GM12892 (cell line): ENCODE measurements around the gene CDKN1B.
A peak's percentile ranks its signal among the peaks of the same experiment; 100 is the strongest.
"Not testable (repeated sequence)": the region's sequence is repeated elsewhere in the genome, so short reads cannot be mapped to it uniquely, and the experiment has no call there.

Source experiments
- DNase-seq: peaks from one replicate; pipeline ENCODE4 v3.0.0; 2011; ENCODE audit not compliant: insufficient read length
- FAIRE-seq: peaks from 2 replicates; lab custom pipeline; 2011; peaks lifted over from hg19 to GRCh38; lab: Jason Lieb, UNC
- POLR2A ChIP-seq: IDR thresholded peaks from 2 replicates; pipeline ENCODE4 v1.6.1; 2011; ENCODE audit warnings: low read depth, low read length, control low read depth
- POLR2AphosphoS5 ChIP-seq: IDR thresholded peaks from 2 replicates; pipeline ENCODE4 v1.6.1; 2011; ENCODE audit warnings: low read depth, low read length, control low read depth
- TAF1 ChIP-seq: IDR thresholded peaks from 2 replicates; pipeline ENCODE4 v1.6.1; 2011; ENCODE audit warnings: low read depth, mild to moderate bottlenecking, control low read depth, low read length, borderline replicate concordance

Gene CDKN1B

GRCh38 chr12:12725956-12726554 is 8.9 kb downstream of the CDKN1B start:
- DNase-seq = no peak
- TF ChIP-seq POLR2A (peak; percentile 66; the same call in 1 of the 2 replicates), POLR2AphosphoS5 (no peak; the same call in 1 of the 2 replicates), TAF1 (0 out of 2 replicates have a peak, but pooled peaks have one; percentile 54)
- FAIRE-seq = no peak

- TF ChIP-seq TAF1 (no peak), POLR2AphosphoS5 (no peak), POLR2A (no peak)
- FAIRE-seq = peak; percentile 87
- DNase-seq = no peak
Measured at GRCh38 chr12:12726555-12727093, 9.5 kb downstream of the CDKN1B start.

GRCh38 chr12:12731178-12731577 is 14.0 kb downstream of the CDKN1B start:
- FAIRE-seq = no peak
- no peak for DNase-seq
- no peak for TF ChIP-seq POLR2AphosphoS5
- TF ChIP-seq POLR2A = no peak

GRCh38 chr12:12731785-12732184 is 14.6 kb downstream of the CDKN1B start:
- TF ChIP-seq POLR2AphosphoS5 (no peak), TAF1 (no peak), POLR2A (no peak)
- no peak for DNase-seq
- FAIRE-seq = no peak

GRCh38 chr12:12733118-12733517 is 15.9 kb downstream of the CDKN1B start:
- DNase-seq (no peak), FAIRE-seq (no peak)
- TF ChIP-seq POLR2AphosphoS5 (no peak), TAF1 (no peak), POLR2A (no peak)

- TF ChIP-seq TAF1 (no peak), POLR2A (no peak), POLR2AphosphoS5 (no peak)
- FAIRE-seq (no peak), DNase-seq (no peak)
Measured at GRCh38 chr12:12734054-12734453, 16.9 kb downstream of the CDKN1B start.

- DNase-seq = no peak
- no peak for TF ChIP-seq POLR2AphosphoS5
- FAIRE-seq = no peak
Measured at GRCh38 chr12:12734561-12735071, 17.4 kb downstream of the CDKN1B start.

- TF ChIP-seq TAF1 (no peak), POLR2A (no peak), POLR2AphosphoS5 (no peak)
- FAIRE-seq (no peak), DNase-seq (no peak)
Measured at GRCh38 chr12:12735301-12735700, 18.1 kb downstream of the CDKN1B start.

GRCh38 chr12:12736759-12737676 is 19.9 kb downstream of the CDKN1B start:
- TF ChIP-seq TAF1 (no peak), POLR2A (peak; percentile 54; the same call in 1 of the 2 replicates)
- peak; percentile 90 for FAIRE-seq
- no peak for DNase-seq

GRCh38 chr12:12738152-12738551 is 21.0 kb downstream of the CDKN1B start:
- not testable (repeated sequence) for DNase-seq, FAIRE-seq

GRCh38 chr12:12741660-12742059 is 24.5 kb downstream of the CDKN1B start:
- DNase-seq = no peak
- no peak for TF ChIP-seq POLR2A
- TF ChIP-seq TAF1 = no peak
- no peak for TF ChIP-seq POLR2AphosphoS5
- no peak for FAIRE-seq
